HG03175 (cell line): ENCODE results near the gene IRF3.
A peak's percentile ranks its signal among the peaks of the same experiment; 100 is the strongest.

Experiments used
- ATAC-seq: cut with Tn5 transposase; IDR thresholded peaks from one replicate; pipeline ENCODE4 v1.9.1; 2021; ENCODE audit warnings: mild to moderate bottlenecking, moderate library complexity; ENCODE audit not compliant: unreplicated experiment

Gene IRF3

DNA sequence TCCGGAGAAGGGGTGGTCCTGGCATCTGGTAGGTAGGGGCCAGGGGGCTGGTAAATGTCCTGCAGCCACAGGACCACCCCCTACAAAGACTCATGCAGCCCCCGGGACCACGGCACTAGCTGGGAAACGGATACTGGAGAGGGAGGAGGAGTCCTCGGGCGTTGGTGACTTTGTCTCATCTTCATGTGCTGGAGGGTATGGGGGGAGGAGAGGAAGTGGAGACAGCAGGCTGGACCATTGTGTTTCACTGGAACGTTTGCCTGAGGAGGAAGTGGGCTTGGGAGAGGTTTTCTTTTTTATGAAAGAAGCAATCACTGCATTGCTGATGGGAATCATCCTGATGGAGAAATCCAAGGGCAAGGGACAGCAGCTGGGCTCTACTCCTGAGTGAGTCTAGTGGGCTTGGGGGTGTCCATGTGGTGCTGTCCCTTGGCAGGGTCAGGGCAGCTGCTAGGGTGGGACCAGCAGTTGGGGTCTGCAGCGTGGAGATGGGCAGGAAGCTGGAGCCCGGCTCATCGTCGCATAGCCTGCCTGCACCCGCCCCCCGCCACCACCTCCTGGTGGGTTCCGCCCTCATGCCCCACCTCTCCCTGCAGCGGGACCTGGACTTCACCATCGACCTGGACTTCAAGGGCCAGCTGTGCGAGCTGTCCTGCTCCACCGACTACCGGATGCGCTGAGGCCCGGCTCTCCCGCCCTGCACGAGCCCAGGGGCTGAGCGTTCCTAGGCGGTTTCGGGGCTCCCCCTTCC, 22.1 kb upstream of the IRF3 start:
- ATAC-seq, result no peak

DNA sequence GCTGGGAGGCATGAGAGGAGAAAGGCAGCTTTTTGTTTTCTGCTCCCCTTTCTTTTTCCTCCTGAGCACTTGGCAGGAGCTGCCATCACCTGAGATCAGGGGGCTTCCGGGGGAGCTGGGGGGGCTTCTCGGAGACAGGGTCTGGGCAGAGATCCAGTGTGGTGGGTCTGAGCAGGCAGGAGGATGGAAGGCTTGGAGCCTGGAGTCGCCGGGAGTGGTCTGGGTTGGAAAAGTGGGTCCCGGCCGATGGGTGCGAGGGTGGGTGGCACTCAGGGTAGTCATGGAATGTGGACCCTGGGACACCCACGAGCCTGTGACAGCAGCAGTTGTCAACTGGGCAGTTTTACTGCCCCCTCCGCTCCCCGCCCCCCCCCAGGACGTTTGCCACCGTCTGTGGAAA, 21.5 kb upstream of the IRF3 start:
- ATAC-seq, result no peak

DNA sequence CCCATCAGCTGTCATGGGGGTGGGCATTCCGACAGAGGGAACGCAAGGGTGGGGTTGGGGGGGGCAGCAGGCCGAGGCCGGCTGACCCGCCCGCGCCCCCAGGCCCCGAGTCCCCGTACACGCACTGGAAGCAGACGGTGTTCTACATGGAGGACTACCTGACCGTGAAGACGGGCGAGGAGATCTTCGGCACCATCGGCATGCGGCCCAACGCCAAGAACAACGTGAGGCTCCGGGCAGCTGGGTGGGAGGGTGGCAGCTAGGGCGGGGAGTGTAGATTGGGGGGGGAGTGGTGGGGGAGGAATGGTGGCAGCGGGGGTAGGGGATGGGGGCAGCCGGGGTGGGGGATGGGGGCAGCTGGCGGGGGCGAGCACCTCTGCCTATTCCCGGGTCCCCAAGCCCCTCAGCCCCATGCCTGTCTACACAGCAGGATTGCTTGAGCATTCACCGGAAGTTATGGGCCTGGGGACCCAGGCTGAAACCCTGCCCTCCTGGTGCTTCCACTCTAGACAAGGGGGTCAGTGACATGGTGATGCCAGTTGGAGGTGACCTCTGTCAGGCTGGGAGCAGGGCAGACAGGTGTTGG, 20.9 kb upstream of the IRF3 start:
- ATAC-seq, result no peak

DNA sequence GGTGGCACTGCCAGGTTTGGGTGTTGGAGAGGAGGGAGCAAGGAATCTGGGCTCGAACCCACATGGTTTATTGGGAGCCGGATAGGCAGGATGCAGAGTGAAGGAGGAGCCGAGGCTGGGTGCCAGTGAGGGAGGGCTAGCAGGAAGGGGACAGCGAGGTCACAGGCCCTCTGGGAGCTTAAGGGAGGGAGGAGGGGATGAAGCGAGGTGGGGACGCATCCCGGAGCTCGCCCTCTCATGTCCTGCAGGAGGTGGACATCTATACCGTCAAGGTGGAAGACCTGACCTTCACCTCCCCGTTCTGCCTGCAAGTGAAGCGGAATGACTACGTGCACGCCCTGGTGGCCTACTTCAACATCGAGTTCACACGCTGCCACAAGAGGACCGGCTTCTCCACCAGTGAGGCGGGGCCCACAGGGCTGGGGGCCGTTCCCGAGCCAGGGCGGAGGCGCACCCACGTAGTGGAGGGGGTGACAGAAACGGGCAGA, 20.2 kb upstream of the IRF3 start:
- ATAC-seq, result no peak

DNA sequence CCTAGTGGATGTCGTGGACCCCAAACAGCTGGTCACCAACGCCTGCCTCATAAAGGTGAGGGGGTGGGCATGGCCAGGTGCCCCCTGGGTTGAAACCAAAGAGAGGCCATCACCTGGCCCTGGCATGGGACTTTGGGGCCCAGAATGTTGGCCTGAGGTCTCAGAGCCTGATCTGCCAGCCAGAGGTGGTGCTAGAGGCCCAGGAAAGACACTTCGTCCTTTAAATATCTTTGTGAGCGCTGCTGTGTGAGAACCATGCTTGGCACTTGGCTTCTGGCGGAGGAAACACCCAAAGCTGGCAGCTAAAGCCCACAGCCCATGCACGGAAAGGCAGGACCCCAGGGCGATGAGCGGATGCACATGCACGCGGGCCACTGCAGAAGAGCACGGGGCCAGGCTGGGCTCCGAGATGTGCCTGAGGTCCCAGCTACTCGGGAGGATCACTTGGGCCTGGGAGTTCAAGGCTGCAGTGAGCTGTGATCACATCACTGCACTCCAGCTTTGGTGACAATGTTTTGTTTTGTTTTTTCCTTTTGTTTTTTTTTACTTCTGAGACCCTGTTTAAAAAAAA, 19.4 kb upstream of the IRF3 start:
- ATAC-seq, result no peak

DNA sequence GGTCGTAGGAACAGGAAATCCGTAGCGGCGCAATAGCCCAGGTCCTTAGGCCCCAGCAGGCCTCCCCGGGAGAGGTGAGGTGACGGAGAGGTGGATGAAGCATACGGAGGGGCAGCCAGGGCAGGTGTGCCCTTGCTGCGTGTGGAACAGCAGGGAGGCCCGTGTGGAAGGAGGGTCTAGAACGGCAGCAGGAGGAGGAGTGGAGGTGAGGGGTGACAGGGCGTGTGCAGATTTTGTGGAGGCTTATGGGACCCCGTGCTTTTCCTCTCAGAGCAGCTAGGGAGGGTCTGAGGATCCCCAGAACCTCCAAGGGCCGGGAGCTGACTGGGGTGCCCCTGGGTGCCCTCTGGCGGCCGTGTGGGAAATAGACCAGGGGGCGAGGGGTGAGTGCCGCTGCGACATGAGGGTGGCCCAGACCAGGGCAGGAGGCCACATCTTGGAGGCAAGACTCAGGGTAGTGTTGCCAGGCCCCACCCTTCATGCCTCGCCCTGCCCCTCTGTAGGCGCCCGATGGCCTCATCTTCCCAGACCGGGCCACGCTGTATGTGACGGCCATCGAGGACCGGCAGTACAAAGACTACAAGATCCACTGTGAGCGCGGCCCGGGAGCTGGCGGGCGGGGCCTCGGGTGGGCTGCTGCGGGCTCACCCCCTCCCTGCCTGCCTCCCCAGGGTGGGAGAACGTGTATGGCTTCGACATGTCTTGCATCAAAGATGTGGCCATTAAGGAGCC, 18.8 kb upstream of the IRF3 start:
- ATAC-seq, result no peak

DNA sequence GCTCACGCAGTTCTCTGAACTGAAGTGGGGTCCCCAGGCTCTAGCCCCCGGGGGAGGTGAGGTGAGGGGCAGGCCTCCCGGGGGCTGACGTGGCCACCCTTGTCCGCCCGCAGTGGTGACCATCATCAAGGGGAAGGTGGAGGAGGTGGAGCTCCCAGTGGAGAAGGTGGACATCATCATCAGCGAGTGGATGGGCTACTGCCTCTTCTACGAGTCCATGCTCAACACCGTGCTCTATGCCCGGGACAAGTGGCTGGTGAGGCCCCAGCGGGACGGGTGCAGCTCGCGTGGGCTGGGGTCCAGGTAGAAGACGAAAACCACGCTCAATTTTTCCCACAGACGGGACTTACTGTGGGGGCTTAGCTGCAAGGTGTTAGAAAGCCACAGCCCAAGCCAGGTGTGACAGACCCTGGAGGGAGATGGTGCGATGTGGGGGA, 18.2 kb upstream of the IRF3 start:
- ATAC-seq, result no peak

DNA sequence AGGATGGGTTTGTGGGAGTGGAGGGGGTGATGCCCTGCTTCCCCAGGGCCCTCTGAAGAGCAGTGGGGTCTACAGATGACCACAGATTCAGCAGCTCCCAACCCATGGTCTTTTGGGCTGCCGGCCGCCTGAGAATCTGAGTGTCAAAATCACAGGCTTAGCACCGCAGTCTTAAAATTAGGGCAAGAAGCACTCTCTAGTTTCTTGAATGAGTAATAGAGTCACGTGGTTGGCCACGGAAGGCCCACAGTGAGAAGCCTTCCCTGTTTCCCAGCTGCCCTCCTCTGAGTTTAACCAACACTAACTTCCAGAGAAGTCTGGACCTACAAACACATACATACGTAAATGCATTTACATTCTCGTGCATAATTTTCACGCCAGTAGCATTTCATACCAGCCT, 16.6 kb upstream of the IRF3 start:
- ATAC-seq, result no peak

DNA sequence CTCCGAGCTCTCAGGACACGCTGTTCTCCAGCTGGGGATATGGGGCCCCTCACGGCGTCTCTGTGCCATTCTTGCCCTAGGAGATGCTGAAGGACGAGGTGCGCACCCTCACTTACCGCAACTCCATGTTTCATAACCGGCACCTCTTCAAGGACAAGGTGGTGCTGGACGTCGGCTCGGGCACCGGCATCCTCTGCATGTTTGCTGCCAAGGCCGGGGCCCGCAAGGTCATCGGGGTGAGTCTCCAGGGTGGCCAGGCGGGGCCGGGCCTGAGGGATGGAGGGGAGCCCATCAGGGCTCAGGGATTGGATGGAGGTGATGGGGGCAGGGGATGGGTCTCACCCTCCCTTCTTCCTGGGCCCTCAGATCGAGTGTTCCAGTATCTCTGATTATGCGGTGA, 16.2 kb upstream of the IRF3 start:
- ATAC-seq, result no peak

DNA sequence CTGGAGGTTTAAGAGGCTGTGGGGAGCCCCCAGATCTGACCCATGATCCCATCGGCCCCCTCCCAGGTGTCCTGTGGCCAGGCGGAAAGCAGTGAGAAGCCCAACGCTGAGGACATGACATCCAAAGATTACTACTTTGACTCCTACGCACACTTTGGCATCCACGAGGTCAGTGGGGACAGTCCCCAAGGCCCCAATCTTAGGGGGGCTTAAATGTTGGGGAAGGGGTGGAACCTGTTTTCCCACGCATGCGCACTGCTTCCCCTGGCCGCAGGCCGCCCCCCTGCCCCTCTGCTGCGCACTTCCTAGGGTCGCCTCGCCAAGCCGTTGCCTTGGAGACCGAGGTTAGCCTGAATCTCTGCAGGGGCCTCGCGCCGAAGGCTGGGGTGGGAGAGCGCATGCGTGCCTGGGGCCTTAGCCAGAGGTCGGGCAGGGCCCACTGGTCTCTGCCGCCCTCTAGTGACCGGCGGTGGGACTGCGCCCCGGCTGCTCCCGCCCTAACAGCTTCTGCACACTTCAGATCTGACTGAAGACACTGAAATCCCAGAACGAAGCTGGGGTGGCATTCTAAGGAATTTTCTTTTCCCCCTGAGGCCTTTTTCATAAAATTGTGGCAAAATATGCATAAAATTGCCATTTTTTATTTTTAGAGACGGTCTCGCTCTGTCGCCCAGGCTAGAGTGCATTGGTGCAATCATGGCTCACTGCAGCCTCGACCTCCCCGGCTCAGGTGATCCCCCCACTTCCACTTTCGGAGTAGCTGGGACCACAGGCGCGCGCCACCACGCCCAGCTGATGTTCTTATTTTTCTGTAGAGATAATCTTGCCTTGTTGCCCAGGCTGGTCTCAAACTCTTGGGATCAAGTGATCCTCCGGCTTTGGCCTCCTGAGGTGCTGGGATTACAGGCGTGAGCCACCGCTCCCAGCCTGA, 15.0 kb upstream of the IRF3 start:
- ATAC-seq, result no peak

DNA sequence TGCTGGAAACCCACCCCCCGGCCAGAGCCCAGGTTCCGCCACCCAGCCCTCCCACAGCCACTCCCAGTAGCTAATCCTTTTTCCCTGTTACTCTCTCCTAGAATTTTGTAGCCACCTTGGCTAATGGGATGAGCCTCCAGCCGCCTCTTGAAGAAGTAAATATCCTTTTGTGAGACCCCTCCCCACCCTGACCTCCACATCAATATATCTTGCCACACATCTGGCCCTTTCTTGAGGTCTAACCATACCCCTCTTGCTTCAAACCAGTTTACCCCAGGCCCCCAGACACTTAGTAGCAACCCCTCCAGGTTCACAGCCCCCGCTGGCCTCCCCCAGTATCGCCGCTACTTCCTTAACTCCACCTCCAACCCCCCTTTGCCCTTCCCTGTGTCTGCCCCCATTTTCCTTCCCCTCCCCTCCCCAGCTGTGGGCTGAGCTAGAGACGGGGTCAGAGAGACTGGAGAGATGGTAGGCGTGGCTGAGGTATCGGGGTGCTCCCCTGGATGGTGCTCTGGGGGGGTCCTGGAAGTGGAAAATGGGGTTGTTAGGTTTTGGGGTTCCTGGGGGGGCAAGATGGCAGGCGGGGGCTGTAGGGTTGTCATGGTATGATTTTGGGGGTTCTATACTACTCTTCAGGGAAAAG, 14.2 kb upstream of the IRF3 start:
- no peak for ATAC-seq

DNA sequence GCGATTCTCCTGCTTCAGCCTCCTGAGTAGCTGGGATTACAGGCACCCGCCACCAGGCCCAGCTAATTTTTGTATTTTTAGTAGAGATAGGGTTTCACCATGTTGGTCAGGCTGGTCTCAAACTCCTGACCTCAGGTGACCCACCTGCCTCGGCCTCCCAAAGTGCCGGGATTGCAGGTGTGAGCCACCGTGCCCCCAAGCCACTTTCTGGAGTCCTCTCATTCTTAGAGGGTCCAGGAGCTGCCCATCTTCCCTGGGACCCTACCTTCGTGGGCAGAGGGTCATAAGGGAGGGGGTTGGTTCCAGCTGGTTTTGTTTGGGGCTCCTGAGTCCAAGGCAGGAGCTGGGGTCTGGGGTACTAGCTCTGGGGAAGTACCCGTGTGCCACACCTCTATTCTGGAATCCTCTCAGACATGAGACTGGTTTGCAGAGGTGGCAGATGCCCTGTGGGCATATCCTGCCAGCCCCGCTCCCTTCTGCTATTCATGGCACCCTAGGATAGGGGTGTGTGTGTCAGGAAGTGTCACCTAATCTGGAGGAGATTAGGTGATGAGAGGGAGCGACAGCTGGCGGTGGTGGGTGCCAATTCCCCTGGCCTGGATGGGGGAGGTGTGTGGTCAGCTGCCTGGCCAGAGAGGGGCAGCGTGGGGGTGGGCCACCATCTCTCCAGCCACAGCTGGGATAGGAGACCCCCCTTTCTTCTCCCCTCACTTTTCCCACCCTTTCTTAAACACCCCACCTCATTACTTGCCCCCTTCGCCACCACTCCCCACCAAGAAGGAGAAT, 13.5 kb upstream of the IRF3 start:
- ATAC-seq, result no peak

DNA sequence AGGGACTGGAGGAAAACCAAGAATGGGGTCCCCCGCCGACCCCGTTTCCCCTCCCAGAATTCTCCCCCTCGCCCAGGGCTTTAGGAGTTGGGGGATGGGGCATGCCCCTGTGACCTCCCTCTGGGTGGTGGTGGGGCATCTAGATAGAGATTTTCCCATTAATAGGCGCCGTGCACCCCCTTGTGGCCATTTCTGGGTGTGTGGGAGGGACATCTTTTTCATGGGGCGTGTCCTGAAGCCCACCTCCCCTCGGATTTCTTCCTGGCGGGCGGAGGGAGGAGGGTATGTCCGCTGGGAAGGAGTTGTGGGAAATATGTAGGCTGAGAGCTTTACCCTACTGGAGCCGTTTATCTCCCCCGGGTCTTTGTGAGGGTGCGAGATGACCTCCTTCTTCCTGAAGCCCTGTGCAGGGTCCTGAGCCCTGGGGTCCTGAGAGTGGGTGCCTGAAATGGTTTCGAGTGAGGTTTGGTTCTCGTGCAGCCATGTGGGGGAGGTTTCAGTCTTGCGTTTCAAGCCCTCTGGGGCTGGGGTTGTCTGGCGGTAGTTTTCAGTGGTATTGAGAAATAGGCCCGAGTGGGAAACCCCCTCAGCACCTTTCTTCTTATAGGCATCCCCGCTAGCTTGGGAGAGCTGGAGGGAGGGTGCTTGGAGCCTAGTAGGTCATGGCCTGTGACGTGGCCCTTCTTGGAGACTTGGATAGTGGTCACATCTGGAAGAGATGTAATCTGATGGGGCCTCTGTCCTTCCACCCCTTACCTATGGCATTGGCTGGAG, 12.4 kb upstream of the IRF3 start:
- no peak for ATAC-seq

DNA sequence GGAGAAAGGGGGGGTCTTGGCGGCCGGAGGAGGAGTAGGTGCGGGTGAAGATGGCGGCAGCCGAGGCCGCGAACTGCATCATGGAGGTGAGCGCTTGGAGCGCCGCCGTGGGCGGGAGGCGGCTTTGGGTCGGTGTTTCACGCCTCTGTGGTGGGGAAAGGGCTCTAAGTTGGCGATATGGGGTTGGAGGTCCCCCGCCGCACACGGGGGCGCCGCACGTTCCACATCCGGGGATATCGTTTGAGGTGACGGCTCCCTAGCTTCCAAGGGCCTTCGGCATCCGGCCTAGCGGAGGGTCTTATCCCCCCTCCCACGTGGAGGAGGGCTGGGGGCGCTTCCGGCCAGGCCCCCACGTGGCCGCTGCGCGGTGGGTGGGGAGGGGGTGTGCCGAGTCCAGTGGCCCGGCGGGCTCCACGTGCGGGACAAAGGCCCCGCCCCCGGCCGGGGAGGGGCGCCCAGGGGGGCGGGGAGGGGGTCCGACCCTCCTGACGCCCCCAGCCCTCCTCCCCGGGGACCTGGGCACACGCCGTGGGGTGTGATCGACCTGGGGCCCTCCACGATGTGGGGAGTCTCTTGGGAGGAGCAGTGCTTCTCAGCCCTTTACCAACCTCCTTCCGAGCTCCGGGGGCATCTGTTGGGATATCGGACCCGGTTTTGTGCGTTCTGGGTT, 11.7 kb upstream of the IRF3 start, which contains the start of gene PRMT1:
Gene PRMT1, plus strand, starts transcription at position 41 of the 670 bp plus-strand sequence. Its CDS starts 10 bp downstream, at position 51.
- no peak for ATAC-seq

DNA sequence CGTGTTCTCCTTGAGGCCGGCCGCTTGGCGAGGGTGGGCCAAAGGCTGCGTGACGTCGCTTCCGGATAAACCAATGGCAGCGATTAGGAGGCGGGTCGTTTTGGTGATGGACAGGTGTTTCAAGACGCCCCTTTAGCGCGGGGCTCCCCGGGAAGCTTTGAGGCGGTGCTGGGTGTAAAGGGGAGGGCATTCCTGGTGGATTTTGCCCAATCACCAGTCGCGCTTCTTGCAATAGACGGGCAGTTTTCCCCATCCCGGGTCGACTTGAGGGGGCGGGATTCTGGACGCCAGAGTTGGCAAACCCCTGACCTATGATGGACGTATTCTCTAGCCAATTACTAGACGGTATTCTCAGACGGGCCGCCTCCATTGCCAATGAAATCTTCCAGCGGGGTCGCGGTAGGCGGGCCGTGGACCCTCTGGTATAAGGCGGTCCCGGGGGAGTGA, 11.2 kb upstream of the IRF3 start:
- peak; percentile 62 for ATAC-seq

DNA sequence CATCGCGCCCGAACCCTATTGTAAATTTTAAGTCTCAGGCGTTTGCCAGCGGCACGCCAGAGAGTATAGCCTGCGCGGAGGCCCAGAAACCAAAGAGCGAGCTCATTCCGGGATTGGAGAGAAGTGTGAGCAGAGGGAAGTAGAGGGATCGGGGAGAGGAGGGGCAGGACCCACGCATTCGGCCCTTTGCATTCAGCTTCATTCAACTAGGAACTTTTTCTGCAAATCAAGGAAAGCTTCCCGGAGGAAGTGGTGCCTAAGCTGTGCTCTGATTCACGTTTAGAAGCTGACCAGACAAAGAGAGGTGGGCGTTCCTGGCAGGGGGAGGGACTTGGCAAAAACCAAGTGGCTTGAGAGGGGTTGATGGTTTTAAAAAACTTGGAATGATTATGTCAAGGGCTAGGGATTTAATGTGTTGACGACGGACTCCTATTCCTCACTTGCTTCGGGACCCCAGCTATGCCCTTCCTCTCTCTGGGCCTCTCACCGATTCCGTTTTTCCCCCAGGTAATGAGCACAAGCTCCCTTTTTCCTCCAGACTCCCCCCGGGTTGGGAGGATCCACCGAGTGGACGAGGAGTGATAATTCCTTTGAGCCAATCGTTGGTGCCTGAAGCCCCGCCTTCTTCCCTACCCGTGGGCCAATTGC, 10.6 kb upstream of the IRF3 start:
- ATAC-seq, result peak; percentile 22
